VCaP (cell line): ENCODE results near the gene PPP1CA.
A peak's percentile ranks its signal among the peaks of the same experiment; 100 is the strongest.

Experiments used
- H3K27ac ChIP-seq: fragments of 450-650 bp; 2 replicates; pipeline ENCODE4 v1.5.1; 2017
- TF ChIP-seq, protein P1 (sequence below): fragments of 450-650 bp; conservative IDR thresholded peaks from 2 replicates; pipeline ENCODE4 v1.5.1; 2017; ENCODE audit warnings: mild to moderate bottlenecking, moderate library complexity

Gene PPP1CA

DNA sequence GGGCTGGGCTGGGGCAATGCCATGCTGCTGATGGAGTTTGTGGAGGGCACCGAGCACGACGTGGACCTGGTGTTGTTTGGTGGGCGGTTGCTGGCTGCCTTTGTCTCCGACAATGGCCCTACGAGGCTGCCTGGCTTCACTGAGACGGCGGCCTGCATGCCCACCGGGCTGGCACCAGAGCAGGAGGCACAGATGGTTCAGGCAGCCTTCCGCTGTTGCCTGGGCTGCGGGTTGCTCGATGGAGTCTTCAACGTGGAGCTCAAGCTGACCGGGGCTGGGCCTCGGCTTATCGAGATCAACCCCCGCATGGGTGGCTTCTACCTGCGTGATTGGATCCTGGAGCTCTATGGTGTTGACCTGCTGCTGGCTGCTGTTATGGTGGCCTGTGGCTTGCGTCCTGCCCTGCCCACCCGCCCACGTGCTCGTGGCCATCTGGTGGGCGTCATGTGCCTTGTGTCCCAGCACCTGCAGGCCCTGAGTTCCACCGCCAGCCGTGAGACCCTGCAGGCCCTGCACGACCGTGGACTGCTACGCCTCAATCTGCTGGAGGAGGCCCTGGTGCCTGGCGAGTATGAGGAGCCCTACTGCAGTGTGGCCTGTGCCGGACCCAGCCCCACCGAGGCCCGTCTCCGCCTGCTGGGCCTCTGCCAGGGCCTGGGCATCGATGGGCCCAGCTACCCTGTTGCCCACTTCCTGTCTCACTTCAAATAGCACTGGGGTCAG is 22.4 kb upstream of the PPP1CA start:
- TF ChIP-seq, protein P1, sequence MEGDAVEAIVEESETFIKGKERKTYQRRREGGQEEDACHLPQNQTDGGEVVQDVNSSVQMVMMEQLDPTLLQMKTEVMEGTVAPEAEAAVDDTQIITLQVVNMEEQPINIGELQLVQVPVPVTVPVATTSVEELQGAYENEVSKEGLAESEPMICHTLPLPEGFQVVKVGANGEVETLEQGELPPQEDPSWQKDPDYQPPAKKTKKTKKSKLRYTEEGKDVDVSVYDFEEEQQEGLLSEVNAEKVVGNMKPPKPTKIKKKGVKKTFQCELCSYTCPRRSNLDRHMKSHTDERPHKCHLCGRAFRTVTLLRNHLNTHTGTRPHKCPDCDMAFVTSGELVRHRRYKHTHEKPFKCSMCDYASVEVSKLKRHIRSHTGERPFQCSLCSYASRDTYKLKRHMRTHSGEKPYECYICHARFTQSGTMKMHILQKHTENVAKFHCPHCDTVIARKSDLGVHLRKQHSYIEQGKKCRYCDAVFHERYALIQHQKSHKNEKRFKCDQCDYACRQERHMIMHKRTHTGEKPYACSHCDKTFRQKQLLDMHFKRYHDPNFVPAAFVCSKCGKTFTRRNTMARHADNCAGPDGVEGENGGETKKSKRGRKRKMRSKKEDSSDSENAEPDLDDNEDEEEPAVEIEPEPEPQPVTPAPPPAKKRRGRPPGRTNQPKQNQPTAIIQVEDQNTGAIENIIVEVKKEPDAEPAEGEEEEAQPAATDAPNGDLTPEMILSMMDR, result no peak
- no peak overlapping the region for H3K27ac ChIP-seq

DNA sequence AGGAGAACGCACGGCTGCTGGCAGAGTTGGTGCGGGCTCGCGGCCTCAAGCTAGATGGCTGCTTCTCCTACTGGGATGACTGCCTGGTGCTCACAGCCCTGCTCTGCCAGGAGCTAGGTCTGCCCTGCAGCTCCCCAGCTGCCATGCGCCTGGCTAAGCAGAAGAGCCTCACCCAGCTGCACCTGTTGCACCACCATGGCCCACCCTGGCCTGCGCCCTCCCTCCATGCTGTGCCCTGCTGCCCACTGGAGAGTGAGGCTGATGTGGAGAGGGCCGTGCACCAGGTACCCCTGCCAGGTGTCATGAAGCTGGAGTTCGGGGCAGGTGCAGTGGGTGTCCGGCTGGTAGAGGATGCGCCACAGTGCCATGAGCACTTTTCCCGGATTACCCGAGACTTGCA is 21.8 kb upstream of the PPP1CA start:
- H3K27ac ChIP-seq, result no peak overlapping the region

DNA sequence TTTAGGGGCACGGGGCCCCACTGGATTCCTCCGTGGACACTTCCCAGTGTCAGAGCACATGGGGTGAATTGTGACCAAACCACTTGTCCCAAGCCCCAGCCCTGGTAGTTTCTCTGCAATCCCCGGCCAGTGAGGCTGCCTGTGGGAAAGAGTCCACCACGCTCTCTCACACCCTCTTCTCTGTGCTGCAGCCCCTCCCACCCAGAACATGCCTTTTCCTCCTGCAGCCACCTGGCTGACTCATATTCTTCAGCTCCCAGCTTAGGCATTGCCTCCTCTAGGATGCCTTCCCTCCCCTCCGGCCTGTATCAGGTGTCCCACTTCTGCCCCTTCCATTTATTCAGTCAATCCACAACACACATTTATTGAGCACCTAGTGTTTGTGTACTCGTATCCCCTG is 21.2 kb upstream of the PPP1CA start:
- H3K27ac ChIP-seq, result no peak overlapping the region
- TF ChIP-seq, protein P1, result no peak

More for the DNA sequence above, 21.8 kb upstream of the PPP1CA start:
- TF ChIP-seq, protein P1, result no peak

GRCh38 chr11:67421430-67422031 is 19.9 kb upstream of the PPP1CA start:
- H3K27ac ChIP-seq, result peak overlapping the region; percentile 97
- TF ChIP-seq, protein P1, result peak; percentile 22; the same call in 1 of the 2 replicates

- H3K27ac ChIP-seq, result peak overlapping the region; percentile 97
- TF ChIP-seq, protein P1, result peak; percentile 35
Measured at GRCh38 chr11:67420646-67421429, 19.2 kb upstream of the PPP1CA start.

DNA sequence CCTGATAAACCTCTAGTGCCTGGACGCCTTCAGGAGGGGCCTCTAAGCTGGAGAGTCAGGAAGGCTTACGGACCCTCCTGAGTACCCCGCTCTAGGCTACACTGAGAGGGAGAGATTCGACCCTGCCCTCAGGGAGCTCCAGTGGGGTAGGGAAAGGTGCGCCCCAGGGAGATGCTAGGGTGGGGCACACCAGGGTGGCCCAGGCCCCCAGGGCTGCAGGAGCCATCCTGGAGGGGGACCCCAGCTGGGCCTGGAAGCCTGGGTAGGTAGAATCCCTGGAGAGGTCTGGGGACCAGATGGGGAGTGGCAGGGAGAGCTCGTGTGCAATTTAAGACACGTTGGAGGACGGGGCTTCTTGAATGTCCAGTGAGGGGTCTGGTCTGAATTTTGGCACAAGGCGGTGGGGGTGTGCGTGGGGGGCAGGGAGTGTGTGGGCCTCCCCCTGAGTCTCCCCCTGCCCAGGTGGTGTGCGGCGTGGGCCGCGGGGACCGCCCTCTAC is 18.5 kb upstream of the PPP1CA start:
- TF ChIP-seq, protein P1, result no peak
- peak overlapping the region; percentile 97 for H3K27ac ChIP-seq

- peak overlapping the region; percentile 97 for H3K27ac ChIP-seq
- TF ChIP-seq, protein P1, result no peak
Measured at GRCh38 chr11:67419325-67420049, 17.8 kb upstream of the PPP1CA start.
